ENCODE measurements around the gene ADI1. TPM values are rescaled to one million over a fixed set of nuclear protein-coding genes. Genes with fewer than 3 reads are reported as not detected.

Gene ADI1
- total and polyA plus RNA-seq, 2 of the 4 experiments (the other 2 are of a cell fraction), result 43.2 to 46.0 TPM

DNA sequence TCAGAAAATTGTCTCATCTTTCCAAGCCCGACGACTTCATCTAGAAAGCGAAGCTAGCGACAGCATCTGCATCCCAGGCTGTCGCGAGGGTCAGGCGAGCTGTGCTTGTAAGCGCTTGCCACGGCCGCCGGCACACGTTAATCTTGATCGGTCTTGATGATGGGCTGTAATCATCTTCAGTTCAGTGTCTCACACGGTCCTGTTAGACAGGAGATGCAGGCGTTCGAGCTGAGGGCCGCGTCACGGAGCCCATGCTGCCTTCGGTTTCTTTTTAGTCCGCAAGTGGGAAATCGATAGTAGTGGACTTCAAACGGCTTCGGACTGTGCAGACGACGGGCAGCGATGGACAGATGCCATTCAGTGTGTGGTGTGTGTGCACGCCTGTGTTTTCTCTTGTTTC lies 43.6 kb downstream of the ADI1 start:
- Histone ChIP-seq H4K5ac (ENCODE audit: low read depth, low read length) (no peak overlapping the region), H3K14ac (replicated peaks; ENCODE audit: low read depth, low read length) (no peak overlapping the region), H3K4me1 (ENCODE audit: control insufficient read depth, insufficient read depth, low read length) (peaks cover 12% of the 10 kb centered on the region), H3K4me3 (ENCODE audit: insufficient read depth, low read depth, low read length) (no peak overlapping the region), H2BK120ac (ENCODE audit: low read depth, low read length) (no peak overlapping the region), H3K9ac (ENCODE audit: low read depth, low read length) (no peak overlapping the region), H3K23ac (ENCODE audit: low read depth, low read length) (no peak overlapping the region), H3K4ac (ENCODE audit: low read depth, low read length) (no peak overlapping the region), H3K36me3 (ENCODE audit: control insufficient read depth, insufficient read depth, low read length) (peaks cover 44% of the 10 kb centered on the region), H3K9me3 (ENCODE audit: control insufficient read depth, insufficient read depth, low read length) (no peaks in the 10 kb centered on the region), H3K56ac (ENCODE audit: extremely low read depth, insufficient read depth, low read length) (no peak overlapping the region), H2AFZ (replicated peaks; ENCODE audit: low read length, poor library complexity) (no peak overlapping the region), H3K27me3 (ENCODE audit: control insufficient read depth, insufficient read depth, low read length) (no peaks in the 10 kb centered on the region), H4K91ac (ENCODE audit: insufficient read depth, low read depth, low read length) (no peak overlapping the region), H2AK9ac (replicated peaks; ENCODE audit: low read depth, low read length, poor library complexity) (no peak overlapping the region), H2BK20ac (ENCODE audit: low read depth, low read length) (no peak overlapping the region), H3K27ac (ENCODE audit: insufficient read depth, low read length) (no peak overlapping the region), H4K20me1 (ENCODE audit: insufficient read depth, low read length) (no peaks in the 10 kb centered on the region), H4K8ac (ENCODE audit: low read depth in 2 of 2, low read length in 2 of 2) (no peak overlapping the region), H3K79me1 (ENCODE audit: low read depth in 1 of 2, low read length in 2 of 2) (peaks cover 7 to 17% of the 10 kb centered on the region in 2 experiments; a peak in 3 of 4 replicates), H2BK15ac (ENCODE audit: low read depth, low read length) (no peak overlapping the region), H2BK5ac (ENCODE audit: low read depth, low read length, poor library complexity, severe bottlenecking) (no peak overlapping the region), H2AK5ac (ENCODE audit: low read depth, low read length) (no peak overlapping the region), H3K9me1 (ENCODE audit: insufficient read depth, low read length) (peaks cover 16% of the 10 kb centered on the region; the same call in 1 of the 2 replicates), H3K18ac (ENCODE audit: low read depth, low read length) (no peak overlapping the region), H3K4me2 (ENCODE audit: low read depth, low read length) (no peak overlapping the region)
- intact Hi-C loops (cut with micrococcal nuclease) (no loop called here), in situ Hi-C loops (cut with MboI; ENCODE audit: low sequenced_read_pairs) (no loop called here), dilution Hi-C loops (cut with HindIII; ENCODE audit: low sequenced_read_pairs, unreplicated experiment) (no loop called here)
- TF ChIP-seq CHD1 (IDR thresholded peaks at IDR 0.05; ENCODE audit: low read depth, low read length) (no peak), RCOR1 (IDR thresholded peaks at IDR 0.05; ENCODE audit: insufficient replicate concordance, low read length) (no peak), NFE2L2 (IDR thresholded peaks at IDR 0.05; ENCODE audit: low read depth, low read length) (no peak), MAZ (IDR thresholded peaks at IDR 0.05; ENCODE audit: borderline replicate concordance, low read depth, low read length) (no peak), MXI1 (IDR thresholded peaks at IDR 0.05; ENCODE audit: borderline replicate concordance, low read depth, low read length) (no peak), SMC3 (IDR thresholded peaks at IDR 0.05; ENCODE audit: low read depth, low read length) (no peak), CEBPB (IDR thresholded peaks at IDR 0.05; ENCODE audit: low read depth, low read length) (no peak), BHLHE40 (IDR thresholded peaks at IDR 0.05; ENCODE audit: low read depth, low read length) (no peak), POLR2A (IDR thresholded peaks at IDR 0.05; ENCODE audit: low read depth, low read length) (no peak), MAFK (IDR thresholded peaks at IDR 0.05; ENCODE audit: low read depth, low read length) (no peak), RAD21 (IDR thresholded peaks at IDR 0.05; ENCODE audit: low read length) (no peak), FOS (IDR thresholded peaks at IDR 0.05; ENCODE audit: low read depth, low read length) (no peak)
- TF ChIP-seq, protein P1, sequence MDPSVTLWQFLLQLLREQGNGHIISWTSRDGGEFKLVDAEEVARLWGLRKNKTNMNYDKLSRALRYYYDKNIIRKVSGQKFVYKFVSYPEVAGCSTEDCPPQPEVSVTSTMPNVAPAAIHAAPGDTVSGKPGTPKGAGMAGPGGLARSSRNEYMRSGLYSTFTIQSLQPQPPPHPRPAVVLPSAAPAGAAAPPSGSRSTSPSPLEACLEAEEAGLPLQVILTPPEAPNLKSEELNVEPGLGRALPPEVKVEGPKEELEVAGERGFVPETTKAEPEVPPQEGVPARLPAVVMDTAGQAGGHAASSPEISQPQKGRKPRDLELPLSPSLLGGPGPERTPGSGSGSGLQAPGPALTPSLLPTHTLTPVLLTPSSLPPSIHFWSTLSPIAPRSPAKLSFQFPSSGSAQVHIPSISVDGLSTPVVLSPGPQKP (IDR thresholded peaks at IDR 0.05; ENCODE audit: borderline replicate concordance, low read depth, low read length), result no peak
- DNase-seq (no peak), ATAC-seq (ENCODE audit: low read depth) (no peak)
- BruUV-seq (replicated peaks), result no TSS peak
- WGBS, 2 experiments (ENCODE audit: extremely low coverage in 2 of 2, insufficient read length in 1 of 2), result 92% methylated on average over 21 of the region's 28 CpGs; no CpG with 5 or more reads in 1 of the 2 experiments
- ChIA-PET CTCF (no interaction called here), POLR2A (ENCODE audit: unreplicated experiment) (no interaction called here)

Measured in IMR-90 (cell line).